Neural crest cell (in vitro differentiated cells): ENCODE results near the gene ASB7. TPM values are rescaled to one million over a fixed set of nuclear protein-coding genes. Genes with fewer than 3 reads are reported as not detected.

ENCODE experiments used
- DNase-seq: peaks from one replicate; pipeline ENCODE4 v3.0.0; 2021; ENCODE audit warnings: low read depth, mixed read lengths, low spot score
- H3K27ac Mint-ChIP-seq: one replicate; pipeline ENCODE4 v1.8.0; 2021; ENCODE audit warnings: mild to moderate bottlenecking, mixed read lengths; ENCODE audit not compliant: unreplicated experiment
- H3K27me3 Mint-ChIP-seq: 2 replicates; pipeline ENCODE4 v1.8.0; 2021; ENCODE audit warnings: low read depth, mild to moderate bottlenecking, mixed read lengths
- H3K36me3 Mint-ChIP-seq: 2 replicates; pipeline ENCODE4 v1.8.0; 2021; ENCODE audit warnings: low read depth, mild to moderate bottlenecking, mixed read lengths
- H3K4me1 Mint-ChIP-seq: 2 replicates; pipeline ENCODE4 v1.8.0; 2021; ENCODE audit warnings: mixed read lengths
- H3K4me3 Mint-ChIP-seq: one replicate; pipeline ENCODE4 v1.8.0; 2021; ENCODE audit warnings: mild to moderate bottlenecking, mixed read lengths
- H3K9me3 Mint-ChIP-seq: 2 replicates; pipeline ENCODE4 v1.8.0; 2021; ENCODE audit warnings: mixed read lengths
- total RNA-seq: library from RNA; stranded (reverse); gene quantifications from 2 replicates; pipeline ENCODE4 v1.2.1, GENCODE V29; 2021
- TF ChIP-seq, protein P1 (sequence below): fragments of 200-600 bp; sonication (generic); conservative IDR thresholded peaks from 2 replicates; pipeline ENCODE4 v1.5.0; 2021; ENCODE audit warnings: antibody characterized with exemption, mild to moderate bottlenecking

Gene ASB7
- total RNA-seq, 1 donor from 2014 or later = 14.4 TPM

DNA sequence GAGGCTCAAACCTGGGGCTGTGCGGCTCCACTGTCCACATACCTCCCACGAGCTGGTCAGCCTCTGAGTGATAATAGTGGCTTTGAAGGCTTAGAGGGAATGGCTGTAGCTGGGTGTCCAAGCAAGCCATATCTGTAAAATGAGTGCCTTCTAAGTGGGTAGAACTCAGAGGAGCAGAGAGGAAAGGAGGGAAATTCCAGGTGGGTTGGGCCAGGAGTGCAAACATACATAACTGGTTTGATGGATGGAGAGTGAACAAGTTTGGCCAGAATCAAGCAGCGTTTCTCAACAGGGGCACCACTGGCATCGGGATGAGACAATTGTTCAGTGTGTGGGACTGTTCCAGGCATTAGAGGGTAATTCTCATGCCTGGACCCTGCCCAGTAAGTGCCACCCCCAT lies 91.1 kb downstream of the ASB7 start:
- H3K27ac Mint-ChIP-seq = no peak overlapping the region

DNA sequence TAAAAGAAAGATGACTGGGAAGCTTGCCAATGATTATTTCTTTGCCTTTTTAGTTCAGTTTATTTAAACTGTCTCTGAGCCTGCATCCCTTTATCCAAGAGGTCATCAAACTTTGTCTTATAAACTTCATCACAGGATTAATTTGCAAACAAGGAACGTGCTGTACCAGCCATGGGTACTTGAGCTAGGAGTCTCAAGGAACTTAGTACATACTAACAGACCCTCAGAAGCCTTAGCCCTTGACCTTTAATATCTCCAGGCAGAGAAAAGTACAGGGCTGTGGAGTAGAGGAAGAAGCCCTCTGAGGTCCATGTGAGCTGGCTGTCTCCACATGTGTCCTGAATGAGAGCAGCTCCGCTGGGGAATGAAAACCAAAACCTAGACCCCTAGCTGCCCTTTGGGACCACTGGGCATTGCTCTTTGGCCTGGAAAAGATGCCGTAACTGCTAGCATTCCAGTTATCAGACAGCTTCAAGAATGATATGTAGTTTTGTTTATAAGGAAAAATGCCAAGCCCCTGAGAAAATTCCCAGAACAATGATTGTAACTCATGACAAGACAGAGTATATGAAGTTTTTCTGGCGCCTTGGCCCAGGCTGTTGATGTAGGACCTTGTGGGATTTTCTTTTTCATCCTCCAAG lies 92.1 kb downstream of the ASB7 start:
- Mint-ChIP-seq H3K27me3 (peaks cover 9% of the 10 kb centered on the region), H3K36me3 (no peaks in the 10 kb centered on the region), H3K27ac (no peak overlapping the region), H3K4me1 (no peaks in the 10 kb centered on the region), H3K9me3 (no peaks in the 10 kb centered on the region), H3K4me3 (no peak overlapping the region)
- DNase-seq = no peak
- TF ChIP-seq, protein P1, sequence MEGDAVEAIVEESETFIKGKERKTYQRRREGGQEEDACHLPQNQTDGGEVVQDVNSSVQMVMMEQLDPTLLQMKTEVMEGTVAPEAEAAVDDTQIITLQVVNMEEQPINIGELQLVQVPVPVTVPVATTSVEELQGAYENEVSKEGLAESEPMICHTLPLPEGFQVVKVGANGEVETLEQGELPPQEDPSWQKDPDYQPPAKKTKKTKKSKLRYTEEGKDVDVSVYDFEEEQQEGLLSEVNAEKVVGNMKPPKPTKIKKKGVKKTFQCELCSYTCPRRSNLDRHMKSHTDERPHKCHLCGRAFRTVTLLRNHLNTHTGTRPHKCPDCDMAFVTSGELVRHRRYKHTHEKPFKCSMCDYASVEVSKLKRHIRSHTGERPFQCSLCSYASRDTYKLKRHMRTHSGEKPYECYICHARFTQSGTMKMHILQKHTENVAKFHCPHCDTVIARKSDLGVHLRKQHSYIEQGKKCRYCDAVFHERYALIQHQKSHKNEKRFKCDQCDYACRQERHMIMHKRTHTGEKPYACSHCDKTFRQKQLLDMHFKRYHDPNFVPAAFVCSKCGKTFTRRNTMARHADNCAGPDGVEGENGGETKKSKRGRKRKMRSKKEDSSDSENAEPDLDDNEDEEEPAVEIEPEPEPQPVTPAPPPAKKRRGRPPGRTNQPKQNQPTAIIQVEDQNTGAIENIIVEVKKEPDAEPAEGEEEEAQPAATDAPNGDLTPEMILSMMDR = no peak

More for the DNA sequence above, 91.1 kb downstream of the ASB7 start:
- Mint-ChIP-seq H3K9me3 (no peaks in the 10 kb centered on the region), H3K4me1 (no peaks in the 10 kb centered on the region), H3K27me3 (peaks cover 5% of the 10 kb centered on the region), H3K36me3 (no peaks in the 10 kb centered on the region), H3K4me3 (no peak overlapping the region)
- TF ChIP-seq, protein P1 = no peak
- DNase-seq = no peak

DNA sequence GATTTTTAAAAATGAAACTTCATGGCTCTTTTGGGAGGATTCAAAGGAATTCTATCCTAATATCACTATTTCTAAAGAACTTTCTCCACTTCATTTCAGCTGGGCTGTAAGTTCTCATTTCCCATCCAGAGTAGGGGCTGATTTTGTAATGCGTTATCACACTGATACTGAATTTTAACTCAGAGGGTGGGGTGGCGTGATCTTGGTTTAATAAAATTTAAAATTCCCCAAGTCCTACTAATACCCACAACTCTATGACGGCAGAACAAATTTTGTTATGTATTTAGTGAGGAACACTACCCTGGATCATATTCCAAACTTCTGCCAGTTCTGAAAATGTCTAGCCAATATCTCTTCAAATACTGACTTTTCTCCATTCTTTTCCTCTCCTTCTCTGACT lies 92.7 kb downstream of the ASB7 start:
- TF ChIP-seq, protein P1 = no peak
- H3K9me3 Mint-ChIP-seq = no peaks in the 10 kb centered on the region
- H3K27ac Mint-ChIP-seq = no peak overlapping the region
- no peak overlapping the region for H3K4me3 Mint-ChIP-seq
- DNase-seq = no peak
- no peaks in the 10 kb centered on the region for H3K36me3 Mint-ChIP-seq
- peaks cover 9% of the 10 kb centered on the region for H3K27me3 Mint-ChIP-seq
- H3K4me1 Mint-ChIP-seq = no peaks in the 10 kb centered on the region

DNA sequence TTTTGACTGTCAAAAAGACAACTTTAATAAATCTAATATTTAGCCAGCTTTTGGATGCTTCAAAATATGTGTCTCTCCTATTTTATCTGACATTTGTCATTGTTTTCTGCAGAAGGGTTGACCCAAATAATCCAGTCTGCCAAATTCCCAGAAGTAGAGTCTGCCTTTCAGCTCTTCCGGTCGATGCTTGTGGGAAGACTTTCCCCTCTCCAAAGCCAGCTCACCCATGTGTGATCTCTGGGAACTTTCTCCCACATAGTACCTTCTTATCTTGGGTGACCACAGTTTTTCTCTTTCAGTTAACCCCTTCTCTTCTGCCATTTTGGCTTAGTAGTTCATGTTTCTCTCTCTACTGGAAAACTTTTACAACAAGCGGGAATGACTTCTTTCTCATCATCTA lies 94.1 kb downstream of the ASB7 start:
- Mint-ChIP-seq H3K4me3 (no peak overlapping the region), H3K27me3 (peaks cover 9% of the 10 kb centered on the region), H3K27ac (no peak overlapping the region), H3K9me3 (no peaks in the 10 kb centered on the region), H3K36me3 (no peaks in the 10 kb centered on the region), H3K4me1 (no peaks in the 10 kb centered on the region)
- DNase-seq = no peak
- TF ChIP-seq, protein P1 = no peak

Other genes starting within 250 kb of the ASB7 start
- 0.26 TPM in 1 of 2 replicates, not detected in the other for gene CERS3, start 73.6 kb upstream of the ASB7 start, total RNA-seq
- gene LINS1, start 405 bp upstream of the ASB7 start, total RNA-seq = 14.9 and 18.2 TPM in 2 replicates